ENCODE measurements around the gene GPSM3.
"Not testable (repeated sequence)": the region's sequence is repeated elsewhere in the genome, so short reads cannot be mapped to it uniquely, and the experiment has no call there.

GPSM3 gene

DNA sequence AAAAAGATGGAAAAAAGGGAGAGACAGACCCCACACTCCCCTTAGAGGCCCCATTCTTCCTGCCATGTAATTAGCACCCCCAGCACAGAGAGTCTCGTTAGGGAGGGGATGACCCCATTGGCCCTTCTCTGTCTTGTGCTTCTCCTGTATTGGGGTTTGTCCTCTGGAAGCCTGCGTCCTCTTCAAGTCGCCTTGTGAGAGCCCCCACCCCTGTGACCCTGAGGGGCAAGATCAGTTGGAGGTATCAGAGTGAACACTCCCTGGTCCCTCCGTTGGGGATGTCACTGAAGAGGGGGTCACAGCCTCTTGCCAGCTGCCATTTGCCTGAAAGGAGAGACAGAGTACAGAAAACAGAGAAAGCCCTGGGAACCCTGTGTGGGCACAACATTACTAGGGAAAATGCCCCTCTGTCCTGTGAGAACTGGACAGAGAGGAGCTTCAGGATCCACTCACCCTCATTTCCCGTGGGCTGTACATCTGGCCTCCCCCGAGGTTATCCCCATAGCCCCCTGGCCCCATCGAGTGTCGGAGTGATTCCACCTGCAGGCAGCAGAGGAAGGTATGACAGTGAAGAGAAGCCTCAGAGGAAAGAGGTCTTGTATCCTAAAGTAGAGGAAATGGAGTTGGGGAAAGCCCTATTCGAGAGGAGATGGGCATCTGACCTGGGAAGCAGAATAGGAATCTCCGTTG lies 6.1 kb downstream of the GPSM3 start:
- DNase-seq, result not testable (repeated sequence)

DNA sequence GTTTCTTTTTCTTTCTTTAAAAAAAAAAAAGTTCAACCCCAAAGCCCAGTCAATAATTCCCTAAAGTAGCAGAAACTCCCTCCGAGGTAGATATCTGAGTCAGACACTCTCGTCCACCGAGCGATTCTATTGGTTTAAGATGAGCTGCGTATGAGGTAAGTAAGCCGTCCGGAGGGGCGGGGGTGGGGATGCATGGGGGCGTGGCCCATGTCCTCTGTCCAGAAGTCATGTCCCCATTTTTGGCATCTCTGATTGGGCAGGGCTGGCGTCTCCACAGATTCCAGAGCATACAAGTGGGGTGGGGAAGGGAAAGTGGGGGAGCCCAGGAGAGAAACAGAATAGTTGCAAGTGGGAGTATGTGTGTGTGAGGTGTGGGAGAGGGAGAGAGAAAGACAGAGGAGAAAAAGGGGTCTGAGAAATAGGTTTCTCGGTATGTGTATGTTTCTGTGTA lies 6.7 kb downstream of the GPSM3 start:
- DNase-seq, result peak; percentile 76

DNA sequence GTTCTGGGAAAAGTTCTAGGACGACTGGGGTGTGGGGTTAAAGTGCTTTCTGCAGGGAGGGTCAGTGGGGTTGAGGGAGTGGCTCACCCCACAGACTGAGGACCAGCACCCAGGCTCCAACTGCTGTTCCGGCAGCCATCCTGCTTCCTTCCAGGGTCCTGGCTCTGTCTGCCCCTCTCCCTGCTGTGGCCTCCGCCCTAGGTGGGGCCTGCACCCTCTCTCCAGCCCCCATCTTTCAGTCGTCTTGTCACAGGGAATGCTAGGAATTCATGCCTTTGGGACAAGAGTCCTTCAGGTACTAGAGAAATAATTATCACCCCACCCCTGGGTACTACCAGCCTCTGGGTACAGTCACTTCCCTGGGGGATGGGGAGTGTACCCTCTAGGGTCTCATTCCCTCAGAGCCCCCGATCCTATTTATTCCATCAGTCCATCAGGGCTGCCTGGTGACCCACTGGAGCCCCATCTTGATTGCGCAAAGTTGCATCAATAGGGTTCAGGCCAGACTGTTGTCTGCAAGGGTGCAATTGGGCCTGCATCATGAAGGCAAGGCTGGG lies 8.3 kb downstream of the GPSM3 start, which contains the start of gene AGER:
Gene AGER, minus strand, starts transcription at position 170 of the 557 bp plus-strand sequence. Its CDS starts 31 bp downstream, at position 139.
- DNase-seq, result no peak

DNA sequence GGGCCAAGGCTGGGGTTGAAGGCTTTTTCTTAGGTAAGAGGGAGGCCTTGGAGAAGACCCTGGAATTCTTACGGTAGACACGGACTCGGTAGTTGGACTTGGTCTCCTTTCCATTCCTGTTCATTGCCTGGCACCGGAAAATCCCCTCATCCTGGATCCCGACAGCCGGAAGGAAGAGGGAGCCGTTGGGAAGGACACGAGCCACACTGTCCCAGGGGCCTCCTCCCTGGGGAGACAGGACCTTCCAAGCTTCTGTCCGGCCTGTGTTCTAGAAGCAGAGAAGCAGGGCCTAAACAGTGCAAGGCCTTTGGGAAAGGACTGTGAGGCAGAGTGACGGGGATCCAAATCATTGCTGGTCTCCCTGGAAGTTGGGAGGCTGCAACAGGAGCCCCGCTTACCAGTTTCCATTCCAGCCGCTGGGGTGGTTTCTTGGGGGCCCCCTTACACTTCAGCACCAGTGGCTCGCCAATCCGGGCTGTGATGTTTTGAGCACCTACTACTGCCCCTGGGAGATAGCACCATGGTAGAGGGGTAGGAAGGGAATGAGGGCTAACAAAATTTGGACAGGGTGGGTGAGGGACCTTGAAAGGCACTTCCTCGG lies 8.9 kb downstream of the GPSM3 start:
- DNase-seq, result no peak

GRCh38 chr6:32183030-32183429 lies 9.4 kb downstream of the GPSM3 start:
- no peak for DNase-seq

DNA sequence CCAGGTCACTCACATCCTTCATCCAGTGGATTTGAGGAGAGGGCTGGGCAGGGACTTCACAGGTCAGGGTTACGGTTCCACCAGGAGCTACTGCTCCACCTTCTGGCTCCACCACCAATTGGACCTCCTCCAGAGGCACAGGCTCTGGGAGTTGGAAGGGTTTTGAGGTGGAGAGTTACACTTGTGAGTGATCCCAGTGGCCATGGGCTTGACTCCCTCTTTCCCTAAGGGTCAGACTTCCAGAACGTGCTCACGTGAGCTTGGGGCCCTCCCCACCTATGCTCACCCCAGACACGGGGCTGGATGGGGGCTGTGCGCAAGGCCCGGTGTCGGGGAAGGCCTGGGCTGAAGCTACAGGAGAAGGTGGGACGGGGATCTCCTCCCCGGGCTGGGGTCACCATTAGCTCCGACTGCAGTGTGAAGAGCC lies 9.9 kb downstream of the GPSM3 start:
- DNase-seq, result no peak

DNA sequence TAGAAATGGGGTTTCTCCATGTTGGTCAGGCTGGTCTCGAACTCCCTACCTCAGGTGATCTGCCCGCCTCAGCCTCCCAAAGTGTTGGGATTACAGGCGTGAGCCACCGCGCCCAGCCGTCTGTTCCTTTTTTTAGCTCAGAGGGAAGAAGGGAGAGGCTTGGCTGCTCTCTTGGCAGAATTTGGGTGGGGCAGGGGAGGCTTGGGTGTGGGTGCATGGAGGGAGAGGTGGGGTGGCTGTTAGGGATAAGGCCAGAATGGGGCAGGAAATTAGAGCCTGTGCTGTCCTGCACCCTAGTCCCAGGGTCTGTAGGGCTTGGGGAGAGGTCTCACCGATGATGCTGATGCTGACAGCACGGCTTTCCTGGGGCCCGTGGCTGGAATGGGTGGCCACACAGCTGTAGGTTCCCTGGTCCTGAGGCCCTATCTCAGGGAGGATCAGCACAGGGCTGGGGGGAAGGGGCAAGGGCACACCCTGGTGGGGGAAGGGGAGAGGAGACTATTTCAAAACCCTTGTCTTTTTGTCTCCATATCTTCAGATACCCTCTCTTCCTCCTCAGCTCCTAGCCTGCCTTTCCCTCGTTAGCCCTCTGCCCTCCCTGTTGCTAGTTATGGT lies 10.4 kb downstream of the GPSM3 start:
- no peak for DNase-seq

- DNase-seq, result no peak
Observed at GRCh38 chr6:32181148-32181702, 11.2 kb downstream of the GPSM3 start.

GRCh38 chr6:32179766-32180405 lies 12.6 kb downstream of the GPSM3 start:
- DNase-seq, result no peak

DNA sequence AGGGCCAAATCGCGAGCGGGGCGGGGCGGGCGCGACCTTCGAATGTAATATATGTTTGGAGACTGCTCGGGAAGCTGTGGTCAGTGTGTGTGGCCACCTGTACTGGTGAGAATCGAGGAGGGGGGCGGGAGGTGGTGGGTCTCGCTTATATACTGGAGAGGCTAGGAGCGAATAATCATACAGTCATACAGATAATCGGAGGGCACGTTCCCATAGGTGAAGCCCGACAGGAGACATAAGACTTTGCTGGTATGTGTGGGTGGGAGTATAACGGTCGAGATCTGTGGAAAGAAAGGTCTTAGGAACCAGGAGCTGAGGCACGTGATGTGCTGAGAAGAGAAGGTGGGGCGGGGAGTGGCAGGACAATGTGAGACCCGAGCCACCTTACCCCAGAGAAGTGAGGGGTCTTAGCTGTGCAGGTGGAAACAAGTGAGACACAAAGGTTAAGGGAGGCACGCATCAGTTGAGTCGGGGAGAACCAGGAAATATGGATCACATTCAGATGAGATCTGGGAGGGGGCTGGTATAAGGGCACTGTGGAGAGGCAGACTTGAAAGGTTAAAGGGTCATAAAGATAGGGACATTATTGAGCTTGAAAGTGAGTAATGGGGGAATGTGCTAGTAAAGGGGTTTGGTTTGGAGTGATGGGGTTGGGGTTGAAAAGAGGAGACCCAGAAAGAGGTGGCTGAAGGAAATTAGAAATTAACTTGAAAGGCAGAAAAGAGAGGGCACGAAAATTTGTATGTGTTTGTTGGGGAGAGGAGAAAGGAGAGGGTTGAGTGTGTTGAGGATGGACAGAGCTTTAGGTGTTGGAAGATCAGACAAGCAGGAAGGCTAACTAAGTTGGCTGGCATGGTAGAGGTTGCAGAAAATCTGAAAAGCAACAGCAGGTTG lies 13.6 kb downstream of the GPSM3 start:
- no peak for DNase-seq

DNA sequence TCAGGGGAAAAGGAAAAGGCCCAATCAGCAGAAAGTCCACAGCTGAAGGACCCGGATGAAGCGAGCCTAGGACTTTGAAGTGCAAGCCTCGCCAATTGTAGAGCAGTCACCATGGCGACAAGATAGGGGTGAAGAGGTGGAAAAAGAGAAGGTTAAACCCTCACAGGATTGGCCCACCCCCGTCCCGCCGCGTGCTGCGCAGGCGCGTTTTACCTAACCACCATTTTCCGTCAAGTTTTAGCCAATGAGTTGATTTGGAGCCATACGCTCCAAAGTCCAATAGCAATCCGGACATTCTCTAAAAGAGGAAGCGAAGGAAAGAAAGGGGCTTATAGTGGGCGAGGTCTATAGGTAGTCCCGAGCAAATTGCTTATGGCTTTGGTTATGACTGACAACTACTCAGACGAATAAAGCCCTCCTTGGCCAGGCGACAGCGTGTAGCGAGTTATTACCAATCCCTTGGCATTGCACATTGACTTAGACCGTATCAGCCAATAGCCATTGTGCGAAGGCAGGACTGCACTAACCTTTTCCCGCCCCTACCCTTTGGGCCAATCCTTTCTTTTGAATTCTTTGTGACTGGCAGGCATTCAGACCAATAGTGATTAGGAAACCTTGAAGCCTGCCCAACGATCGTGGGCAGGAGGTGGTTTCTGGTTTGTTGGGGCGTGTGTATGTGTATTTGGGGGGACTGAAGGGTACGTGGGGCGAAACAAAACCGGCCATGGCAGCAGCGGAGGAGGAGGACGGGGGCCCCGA lies 14.5 kb downstream of the GPSM3 start, which contains the start of gene RNF5:
Gene RNF5, plus strand, starts transcription at position 618 of the 759 bp plus-strand sequence. Its CDS starts 107 bp downstream, at position 725.
- peak; percentile 91 for DNase-seq

DNA sequence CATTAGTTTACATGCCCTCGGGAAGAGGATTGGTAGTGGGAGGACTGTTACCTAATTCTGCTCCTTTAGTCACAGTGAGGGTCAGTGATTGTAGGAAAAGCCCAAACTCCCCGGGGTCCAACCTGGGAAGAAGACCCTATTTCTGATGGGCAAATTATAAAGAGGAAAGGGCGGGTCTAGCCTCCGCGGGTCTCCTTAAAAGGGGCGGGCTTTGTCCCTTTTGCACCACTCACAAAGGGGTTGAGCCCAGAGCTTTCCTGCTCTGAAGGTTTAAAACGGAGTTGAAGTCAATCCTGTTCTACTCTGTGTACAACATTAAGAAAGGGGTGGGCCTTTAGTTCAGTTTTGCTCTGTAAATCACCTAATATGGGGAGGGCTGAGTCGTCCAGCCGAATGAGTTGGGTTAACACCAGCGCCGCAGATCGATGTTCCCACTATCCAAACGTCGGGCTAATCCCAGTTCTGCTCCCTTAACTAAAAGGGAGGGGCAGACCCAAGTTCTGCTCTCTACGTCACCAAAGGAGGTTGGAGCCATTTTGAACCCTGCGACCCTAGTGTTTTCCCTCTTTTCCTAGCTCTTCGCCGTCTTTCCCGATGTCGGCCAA lies 15.2 kb downstream of the GPSM3 start:
- DNase-seq, result peak; percentile 61

GRCh38 chr6:32176476-32177182 lies 15.8 kb downstream of the GPSM3 start:
- DNase-seq, result no peak

- peak; percentile 99 for DNase-seq
Observed at GRCh38 chr6:32175711-32176475, 16.6 kb downstream of the GPSM3 start, which contains the start of gene AGPAT1. Gene AGPAT1 (minus strand): TSS chr6:32176084. CDS start chr6:32171496, 4,588 bp downstream.

- no peak for DNase-seq
Observed at GRCh38 chr6:32175322-32175710, 17.1 kb downstream of the GPSM3 start.

DNA sequence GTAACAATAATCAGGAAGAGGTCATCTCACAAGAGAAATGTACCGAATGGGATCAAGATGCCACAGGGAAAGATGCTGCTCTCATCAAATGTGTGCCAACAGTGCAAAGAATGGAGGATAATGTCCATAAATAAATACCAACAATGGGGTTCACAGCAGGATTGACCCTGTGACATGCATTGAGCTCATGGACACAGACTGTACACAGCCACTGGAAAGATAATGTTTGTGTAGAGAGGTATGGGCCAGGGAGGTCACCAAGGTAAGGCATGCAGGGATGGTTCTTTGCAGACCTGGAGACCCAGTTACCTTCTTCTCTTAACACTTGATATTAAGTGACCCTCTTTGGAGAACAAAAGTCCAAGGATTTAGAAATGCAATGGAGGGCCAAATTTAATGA lies 18.0 kb downstream of the GPSM3 start:
- DNase-seq, result no peak

DNA sequence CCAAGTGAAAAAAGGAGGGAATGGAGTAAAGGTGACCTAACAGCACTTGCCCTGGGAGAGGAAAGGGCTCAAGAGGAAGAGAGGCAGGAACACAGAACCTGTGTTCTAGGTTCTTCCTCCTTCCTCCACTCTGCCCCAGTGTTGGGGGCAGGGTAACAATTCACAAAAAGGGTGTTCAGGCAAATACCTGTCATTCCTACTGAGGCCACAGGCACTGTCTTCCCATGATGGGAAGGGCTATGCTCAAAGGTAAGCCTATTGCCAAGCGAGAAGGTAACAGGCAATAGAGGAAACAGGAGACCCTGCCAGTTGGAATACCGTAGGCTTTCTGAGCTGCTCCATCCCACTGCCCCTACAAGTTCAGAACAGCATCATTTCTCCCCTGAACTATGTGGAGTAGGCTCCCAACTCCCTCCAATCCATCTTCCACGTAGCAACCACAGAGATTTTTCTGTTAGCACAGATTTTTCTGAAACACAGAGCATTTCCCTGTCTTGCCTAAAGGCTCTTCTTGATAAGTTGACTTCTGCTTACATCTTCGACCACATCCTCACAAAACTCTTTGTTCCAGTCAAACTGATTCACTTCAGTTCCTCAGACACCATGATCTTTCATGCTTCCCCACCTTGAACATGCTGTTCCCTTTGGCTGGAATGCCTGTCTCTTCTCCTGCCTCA lies 19.3 kb downstream of the GPSM3 start:
- no peak for DNase-seq

DNA sequence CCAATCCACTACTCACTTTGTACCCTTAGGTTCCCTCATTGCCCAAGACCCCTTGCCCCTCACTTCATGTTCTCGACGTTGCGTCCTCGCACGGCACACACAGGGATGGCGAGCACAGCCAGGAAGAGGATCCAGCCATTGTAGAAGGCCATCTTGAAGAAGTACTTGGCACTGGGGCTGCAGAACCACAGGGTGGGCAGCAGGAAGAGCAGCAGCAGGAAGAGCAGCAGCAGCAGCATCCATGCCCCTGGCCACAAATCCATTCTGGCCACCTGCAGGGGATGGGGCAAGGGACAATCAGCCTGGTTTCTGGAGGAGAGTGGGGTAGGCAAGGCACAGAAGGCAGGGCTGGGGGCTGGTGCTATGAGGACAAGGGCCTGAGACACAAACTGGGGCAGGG lies 21.2 kb downstream of the GPSM3 start:
- DNase-seq, result no peak
